GM12892 (cell line): ENCODE measurements around the gene BST1.

Experiments
- POLR2A ChIP-seq: IDR thresholded peaks from 2 replicates; pipeline ENCODE4 v1.6.1; 2011; ENCODE audit warnings: low read depth, low read length, control low read depth
- POLR2AphosphoS5 ChIP-seq: IDR thresholded peaks from 2 replicates; pipeline ENCODE4 v1.6.1; 2011; ENCODE audit warnings: low read depth, low read length, control low read depth

- TF ChIP-seq POLR2AphosphoS5 (no peak), POLR2A (no peak)
These were observed 13.3 kb upstream of the BST1 start for GRCh38 chr4:15689540-15689939.
